T-helper 2 cell treated with Interferon-gamma antibody and Interleukin-4, amounts not matched to agents 100 ng/mL and 5 ng/mL, for 36 hours (primary cell): ENCODE data around the gene FHIT. TPM values are rescaled to one million over a fixed set of nuclear protein-coding genes. Genes with fewer than 3 reads are reported as not detected.
"Not testable (repeated sequence)": the region's sequence is repeated elsewhere in the genome, so short reads cannot be mapped to it uniquely, and the experiment has no call there.

ENCODE experiments used
- intact Hi-C: fragments of 100-400 bp; cut with micrococcal nuclease; formaldehyde crosslinking; loops from one replicate; pipeline ENCODE4 v1.15.1; 2023
- total RNA-seq: library from RNA; stranded (reverse); gene quantifications from 2 replicates; pipeline ENCODE4 v1.2.3, GENCODE V29; 2022

FHIT gene
- total RNA-seq, 1 donor from 2014 or later, result 40.4 TPM

GRCh38 chr3:59982510-59982909 is 1268.7 kb downstream of the FHIT start:
- intact Hi-C loops, result no loop called here

GRCh38 chr3:59981377-59981776 is 1269.9 kb downstream of the FHIT start:
- intact Hi-C loops, result no loop called here

GRCh38 chr3:59980576-59980975 is 1270.7 kb downstream of the FHIT start:
- intact Hi-C loops, result no loop called here

- intact Hi-C loops, result no loop called here
Observed at GRCh38 chr3:59979542-59979941, 1271.7 kb downstream of the FHIT start.

GRCh38 chr3:59978979-59979378 is 1272.3 kb downstream of the FHIT start:
- intact Hi-C loops, result no loop called here

- intact Hi-C loops, result no loop called here
Observed at GRCh38 chr3:59970796-59971195, 1280.5 kb downstream of the FHIT start.

GRCh38 chr3:59970376-59970775 is 1280.9 kb downstream of the FHIT start:
- intact Hi-C loops, result no loop called here

- intact Hi-C loops, result no loop called here
Observed at GRCh38 chr3:59968513-59969045, 1282.7 kb downstream of the FHIT start.

GRCh38 chr3:59963676-59964075 is 1287.6 kb downstream of the FHIT start:
- intact Hi-C loops, result no loop called here

GRCh38 chr3:59957150-59957549 is 1294.1 kb downstream of the FHIT start:
- intact Hi-C loops, result no loop called here

- intact Hi-C loops, result no loop called here
Observed at GRCh38 chr3:59953104-59953503, 1298.1 kb downstream of the FHIT start.

GRCh38 chr3:59949311-59949710 is 1301.9 kb downstream of the FHIT start:
- intact Hi-C loops, result no loop called here

GRCh38 chr3:59946401-59946800 is 1304.9 kb downstream of the FHIT start:
- intact Hi-C loops, result no loop called here

GRCh38 chr3:59940718-59941117 is 1310.5 kb downstream of the FHIT start:
- intact Hi-C loops, result no loop called here

GRCh38 chr3:59939826-59940426 is 1311.3 kb downstream of the FHIT start:
- intact Hi-C loops, result loop anchor here (5.0 kb wide), 1 partner anchor 72 kb away; no protein-coding TSS in a partner anchor

GRCh38 chr3:59938828-59939227 is 1312.4 kb downstream of the FHIT start:
- intact Hi-C loops, result loop anchor here (5.0 kb wide), 1 partner anchor 73 kb away; no protein-coding TSS in a partner anchor

- intact Hi-C loops, result loop anchor here (5.0 kb wide), 1 partner anchor 75 kb away; no protein-coding TSS in a partner anchor
Observed at GRCh38 chr3:59937201-59937600, 1314.1 kb downstream of the FHIT start.

GRCh38 chr3:59936472-59936871 is 1314.8 kb downstream of the FHIT start:
- intact Hi-C loops, result loop anchor here (5.0 kb wide), 1 partner anchor 76 kb away; no protein-coding TSS in a partner anchor

GRCh38 chr3:59935025-59935424 is 1316.2 kb downstream of the FHIT start:
- intact Hi-C loops, result loop anchor here (5.0 kb wide), 1 partner anchor 77 kb away; no protein-coding TSS in a partner anchor

- intact Hi-C loops, result not testable (repeated sequence)
Observed at GRCh38 chr3:59934560-59934959, 1316.7 kb downstream of the FHIT start.

- intact Hi-C loops, result no loop called here
Observed at GRCh38 chr3:59930170-59930569, 1321.1 kb downstream of the FHIT start.

GRCh38 chr3:59927056-59927455 is 1324.2 kb downstream of the FHIT start:
- intact Hi-C loops, result no loop called here

GRCh38 chr3:59925946-59926345 is 1325.3 kb downstream of the FHIT start:
- intact Hi-C loops, result no loop called here
